GM18520 (cell line): ENCODE measurements around the gene LIPE.

Source experiments
- ATAC-seq: cut with Tn5 transposase; IDR thresholded peaks from one replicate; pipeline ENCODE4 v1.9.1; 2021; ENCODE audit not compliant: unreplicated experiment

LIPE gene

GRCh38 chr19:42388851-42389489 lies 38.2 kb downstream of the LIPE start:
- ATAC-seq = no peak

- no peak for ATAC-seq
These were observed 40.0 kb downstream of the LIPE start for GRCh38 chr19:42386974-42387707.

GRCh38 chr19:42380155-42380554 lies 47.0 kb downstream of the LIPE start:
- ATAC-seq = no peak

GRCh38 chr19:42378225-42379215 lies 48.7 kb downstream of the LIPE start:
- ATAC-seq = no peak

GRCh38 chr19:42376177-42376555 lies 51.0 kb downstream of the LIPE start:
- no peak for ATAC-seq

- ATAC-seq = no peak
These were observed 51.6 kb downstream of the LIPE start for GRCh38 chr19:42375415-42376176.

- ATAC-seq = no peak
These were observed 52.3 kb downstream of the LIPE start for GRCh38 chr19:42374826-42375376.

- ATAC-seq = no peak
These were observed 56.5 kb downstream of the LIPE start for GRCh38 chr19:42370626-42371175.

GRCh38 chr19:42370068-42370520 lies 57.1 kb downstream of the LIPE start:
- ATAC-seq = no peak

GRCh38 chr19:42369433-42370067 lies 57.6 kb downstream of the LIPE start:
- ATAC-seq = no peak

GRCh38 chr19:42368765-42369164 lies 58.4 kb downstream of the LIPE start:
- ATAC-seq = no peak

- no peak for ATAC-seq
These were observed 58.8 kb downstream of the LIPE start for GRCh38 chr19:42368360-42368759.

- no peak for ATAC-seq
These were observed 59.3 kb downstream of the LIPE start for GRCh38 chr19:42367929-42368328.

- ATAC-seq = no peak
These were observed 60.5 kb downstream of the LIPE start for GRCh38 chr19:42366673-42367072.

GRCh38 chr19:42363614-42364346 lies 63.4 kb downstream of the LIPE start:
- no peak for ATAC-seq

GRCh38 chr19:42362891-42363440 lies 64.2 kb downstream of the LIPE start:
- ATAC-seq = no peak

GRCh38 chr19:42362342-42362741 lies 64.8 kb downstream of the LIPE start:
- no peak for ATAC-seq

GRCh38 chr19:42361545-42361910 lies 65.7 kb downstream of the LIPE start:
- ATAC-seq = no peak
